ENCODE measurements around the gene SPAG17.

DNA sequence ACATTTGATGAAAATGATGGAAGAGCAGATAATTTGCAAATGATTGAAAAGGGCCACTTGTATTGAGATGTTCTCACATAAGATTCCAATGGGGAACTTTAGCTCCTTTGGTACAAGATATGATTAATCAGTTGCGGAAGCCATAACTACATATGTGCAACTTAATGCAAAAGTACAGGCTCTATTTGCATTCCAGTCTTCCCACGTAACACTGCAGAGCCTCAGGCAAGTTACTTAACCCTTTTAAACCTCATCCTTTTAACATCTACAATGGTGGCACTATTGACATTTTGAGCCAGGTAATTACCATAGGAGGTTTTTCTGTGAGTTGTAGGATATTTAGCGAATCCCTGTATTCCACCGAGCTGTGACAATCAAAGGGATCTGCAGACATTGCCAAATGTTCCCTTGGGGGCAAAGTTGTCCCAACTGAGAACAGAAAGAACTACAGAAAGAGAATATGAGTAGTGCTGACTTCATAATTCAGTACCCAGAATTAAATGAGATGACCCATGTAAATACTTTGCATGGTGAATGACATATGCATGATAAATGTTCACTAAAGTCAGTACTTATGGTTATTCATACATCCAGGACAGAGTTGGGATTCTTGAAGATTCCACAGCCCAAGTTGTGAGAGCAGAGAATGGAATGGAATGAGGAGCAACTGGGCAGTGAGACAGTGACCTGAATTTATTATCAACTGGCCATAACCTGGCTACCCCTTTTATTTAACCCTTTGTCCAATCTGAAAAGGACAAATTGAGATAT, 62.6 kb downstream of the SPAG17 start:
- no peak for TF ChIP-seq POLR2AphosphoS5 (IDR thresholded peaks at IDR 0.05; ENCODE audit: low read depth, low read length)
- TF ChIP-seq, protein P1, sequence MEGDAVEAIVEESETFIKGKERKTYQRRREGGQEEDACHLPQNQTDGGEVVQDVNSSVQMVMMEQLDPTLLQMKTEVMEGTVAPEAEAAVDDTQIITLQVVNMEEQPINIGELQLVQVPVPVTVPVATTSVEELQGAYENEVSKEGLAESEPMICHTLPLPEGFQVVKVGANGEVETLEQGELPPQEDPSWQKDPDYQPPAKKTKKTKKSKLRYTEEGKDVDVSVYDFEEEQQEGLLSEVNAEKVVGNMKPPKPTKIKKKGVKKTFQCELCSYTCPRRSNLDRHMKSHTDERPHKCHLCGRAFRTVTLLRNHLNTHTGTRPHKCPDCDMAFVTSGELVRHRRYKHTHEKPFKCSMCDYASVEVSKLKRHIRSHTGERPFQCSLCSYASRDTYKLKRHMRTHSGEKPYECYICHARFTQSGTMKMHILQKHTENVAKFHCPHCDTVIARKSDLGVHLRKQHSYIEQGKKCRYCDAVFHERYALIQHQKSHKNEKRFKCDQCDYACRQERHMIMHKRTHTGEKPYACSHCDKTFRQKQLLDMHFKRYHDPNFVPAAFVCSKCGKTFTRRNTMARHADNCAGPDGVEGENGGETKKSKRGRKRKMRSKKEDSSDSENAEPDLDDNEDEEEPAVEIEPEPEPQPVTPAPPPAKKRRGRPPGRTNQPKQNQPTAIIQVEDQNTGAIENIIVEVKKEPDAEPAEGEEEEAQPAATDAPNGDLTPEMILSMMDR (IDR thresholded peaks at IDR 0.05), result no peak
- TF ChIP-seq, protein P2, sequence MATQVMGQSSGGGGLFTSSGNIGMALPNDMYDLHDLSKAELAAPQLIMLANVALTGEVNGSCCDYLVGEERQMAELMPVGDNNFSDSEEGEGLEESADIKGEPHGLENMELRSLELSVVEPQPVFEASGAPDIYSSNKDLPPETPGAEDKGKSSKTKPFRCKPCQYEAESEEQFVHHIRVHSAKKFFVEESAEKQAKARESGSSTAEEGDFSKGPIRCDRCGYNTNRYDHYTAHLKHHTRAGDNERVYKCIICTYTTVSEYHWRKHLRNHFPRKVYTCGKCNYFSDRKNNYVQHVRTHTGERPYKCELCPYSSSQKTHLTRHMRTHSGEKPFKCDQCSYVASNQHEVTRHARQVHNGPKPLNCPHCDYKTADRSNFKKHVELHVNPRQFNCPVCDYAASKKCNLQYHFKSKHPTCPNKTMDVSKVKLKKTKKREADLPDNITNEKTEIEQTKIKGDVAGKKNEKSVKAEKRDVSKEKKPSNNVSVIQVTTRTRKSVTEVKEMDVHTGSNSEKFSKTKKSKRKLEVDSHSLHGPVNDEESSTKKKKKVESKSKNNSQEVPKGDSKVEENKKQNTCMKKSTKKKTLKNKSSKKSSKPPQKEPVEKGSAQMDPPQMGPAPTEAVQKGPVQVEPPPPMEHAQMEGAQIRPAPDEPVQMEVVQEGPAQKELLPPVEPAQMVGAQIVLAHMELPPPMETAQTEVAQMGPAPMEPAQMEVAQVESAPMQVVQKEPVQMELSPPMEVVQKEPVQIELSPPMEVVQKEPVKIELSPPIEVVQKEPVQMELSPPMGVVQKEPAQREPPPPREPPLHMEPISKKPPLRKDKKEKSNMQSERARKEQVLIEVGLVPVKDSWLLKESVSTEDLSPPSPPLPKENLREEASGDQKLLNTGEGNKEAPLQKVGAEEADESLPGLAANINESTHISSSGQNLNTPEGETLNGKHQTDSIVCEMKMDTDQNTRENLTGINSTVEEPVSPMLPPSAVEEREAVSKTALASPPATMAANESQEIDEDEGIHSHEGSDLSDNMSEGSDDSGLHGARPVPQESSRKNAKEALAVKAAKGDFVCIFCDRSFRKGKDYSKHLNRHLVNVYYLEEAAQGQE (IDR thresholded peaks at IDR 0.05; ENCODE audit: insufficient read depth in 1 of 2, low read depth in 2 of 2, low read length in 1 of 2), result no peak
